Stimulated activated CD8-positive, alpha-beta memory T cell treated with anti-CD3 and anti-CD28 coated beads, Interleukin-2, amount 100 ng/mL, for 1 hour (primary cell): ENCODE data around the gene SERPINE1.

Experiments used
- DNase-seq, 2 donors: peaks; one replicate each; pipeline ENCODE4 v3.0.0-alpha.2; 2020; ENCODE audit warnings: low read depth in 2 of 2

Gene SERPINE1

GRCh38 chr7:101169110-101169837, 42.4 kb downstream of the SERPINE1 start:
- no peak for DNase-seq

GRCh38 chr7:101169838-101170551, 43.1 kb downstream of the SERPINE1 start:
- peak; percentile 66 to 68 for DNase-seq

- no peak for DNase-seq
Observed at GRCh38 chr7:101170617-101171441, 43.9 kb downstream of the SERPINE1 start.

GRCh38 chr7:101171442-101171837, 44.5 kb downstream of the SERPINE1 start:
- DNase-seq, result no peak

GRCh38 chr7:101172005-101172853, 45.3 kb downstream of the SERPINE1 start:
- no peak for DNase-seq

- DNase-seq, result no peak
Observed at GRCh38 chr7:101172854-101173751, 46.2 kb downstream of the SERPINE1 start.

- peak in 1 of 2 donors; percentile 43 for DNase-seq
Observed at GRCh38 chr7:101173752-101174244, 46.9 kb downstream of the SERPINE1 start.

GRCh38 chr7:101174322-101174854, 47.5 kb downstream of the SERPINE1 start:
- no peak for DNase-seq

- DNase-seq, result no peak
Observed at GRCh38 chr7:101175664-101176063, 48.8 kb downstream of the SERPINE1 start.

- no peak for DNase-seq
Observed at GRCh38 chr7:101177644-101178043, 50.7 kb downstream of the SERPINE1 start.

- no peak for DNase-seq
Observed at GRCh38 chr7:101179117-101179516, 52.2 kb downstream of the SERPINE1 start.

GRCh38 chr7:101179713-101180112, 52.8 kb downstream of the SERPINE1 start:
- DNase-seq, result no peak

GRCh38 chr7:101180130-101180755, 53.3 kb downstream of the SERPINE1 start, which contains the start of gene NAT16:
Gene NAT16, minus strand, starts transcription at chr7:101180293. Its CDS starts 5,486 bp downstream, at chr7:101174807.
- DNase-seq, result no peak

- DNase-seq, result no peak
Observed at GRCh38 chr7:101185258-101185839, 58.4 kb downstream of the SERPINE1 start.

GRCh38 chr7:101186194-101186593, 59.3 kb downstream of the SERPINE1 start:
- DNase-seq, result no peak

- DNase-seq, result no peak
Observed at GRCh38 chr7:101186844-101187428, 60.0 kb downstream of the SERPINE1 start.
